GM19452 (cell line): Measurements from ENCODE around the gene SLC6A1.

Source experiments
- ATAC-seq: cut with Tn5 transposase; IDR thresholded peaks from one replicate; pipeline ENCODE4 v1.9.1; 2021; ENCODE audit not compliant: unreplicated experiment

SLC6A1 gene

DNA sequence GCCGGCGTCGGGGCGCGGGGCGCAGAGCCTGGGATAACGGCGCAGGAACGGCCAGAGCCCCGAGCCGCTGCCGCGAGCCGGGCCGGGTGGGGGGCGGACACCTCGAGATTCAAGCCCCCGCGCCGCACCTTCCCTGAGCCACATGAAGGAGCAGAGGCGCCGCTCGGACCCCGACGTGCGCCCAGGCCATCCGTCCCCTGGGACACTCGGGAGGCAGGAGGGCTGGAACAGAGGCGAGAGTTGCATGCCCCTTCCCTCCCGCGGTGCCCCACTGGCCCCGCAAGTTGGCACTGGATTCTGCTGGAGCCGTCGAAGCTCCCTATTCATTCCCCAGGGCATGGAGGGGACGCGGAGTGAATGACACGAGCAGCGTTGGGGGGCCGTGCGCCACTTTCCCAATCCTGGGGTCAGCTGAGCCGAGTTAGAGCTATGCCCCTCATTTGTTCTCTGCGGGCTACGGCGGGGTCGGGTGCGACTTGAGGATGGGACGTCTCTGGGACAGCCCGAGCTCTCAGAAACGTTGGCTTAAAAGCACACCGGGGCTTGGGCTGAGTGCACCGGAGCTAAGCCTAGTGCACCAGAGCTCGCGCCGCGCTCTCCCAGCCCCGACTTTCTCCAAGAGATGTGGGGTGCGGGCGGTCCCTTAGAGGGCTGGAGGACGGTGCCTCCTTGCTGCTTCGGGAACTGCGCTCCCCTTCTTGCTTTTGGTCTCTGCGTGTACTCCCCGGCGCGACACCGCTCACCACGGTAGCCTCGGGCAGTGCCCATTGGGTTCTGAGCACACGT lies 588 bp downstream of the SLC6A1 start:
- ATAC-seq, result no peak

DNA sequence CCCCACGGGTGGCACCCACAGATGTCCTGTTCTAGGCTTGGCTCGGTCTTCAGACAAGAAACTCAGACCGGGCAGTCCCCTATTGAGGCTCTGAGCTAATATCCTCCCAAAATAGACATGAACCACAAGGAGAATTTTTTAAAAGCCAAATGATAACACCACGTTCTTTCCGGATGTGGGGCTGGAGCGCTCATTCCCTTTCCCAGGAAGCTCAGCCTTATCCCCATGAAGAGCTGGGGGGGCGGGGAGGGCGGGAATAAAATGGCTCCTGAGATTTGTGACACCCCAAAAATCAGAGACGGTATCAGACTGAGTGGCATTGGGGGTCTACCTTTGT lies 1.1 kb downstream of the SLC6A1 start:
- ATAC-seq, result no peak

DNA sequence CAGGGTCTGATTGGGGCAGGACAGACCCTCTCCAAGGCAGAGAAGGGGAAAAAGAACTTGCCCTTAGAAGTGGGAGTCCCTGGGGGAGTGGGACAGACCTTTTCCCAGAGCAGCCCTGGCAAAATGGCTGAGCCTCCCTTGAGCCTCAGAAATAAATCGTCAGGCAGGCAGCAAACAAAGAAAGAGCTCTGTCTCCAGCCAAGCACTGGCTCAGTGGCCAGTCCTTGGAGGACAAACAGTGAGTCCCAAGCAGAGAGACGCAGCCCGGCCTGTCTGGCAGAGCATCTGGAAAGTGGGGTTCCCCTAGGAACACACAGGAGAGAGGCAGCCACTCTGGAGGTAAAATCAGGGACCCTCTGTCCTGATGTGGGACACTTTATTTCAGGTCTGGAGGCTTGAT lies 1.8 kb downstream of the SLC6A1 start:
- ATAC-seq, result no peak

DNA sequence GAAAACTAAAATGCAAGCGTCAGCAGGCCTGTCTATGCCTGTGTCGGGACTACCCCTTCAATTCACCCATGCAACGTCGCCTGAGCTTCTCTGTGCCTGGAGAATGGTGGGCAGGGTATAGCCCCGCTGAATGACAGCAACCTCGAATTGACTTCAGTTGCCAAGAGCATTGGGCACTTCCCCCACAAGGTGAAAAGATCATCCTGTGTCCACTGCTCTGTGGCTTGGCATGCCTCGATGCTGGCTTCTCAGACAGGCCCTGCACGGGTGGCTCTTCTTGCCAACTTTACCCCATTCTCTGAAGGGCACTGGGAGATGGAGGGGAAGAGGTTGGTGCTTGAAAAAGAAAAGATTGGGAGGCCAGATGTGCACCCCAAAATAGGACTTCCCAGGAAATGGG lies 3.3 kb downstream of the SLC6A1 start:
- no peak for ATAC-seq

DNA sequence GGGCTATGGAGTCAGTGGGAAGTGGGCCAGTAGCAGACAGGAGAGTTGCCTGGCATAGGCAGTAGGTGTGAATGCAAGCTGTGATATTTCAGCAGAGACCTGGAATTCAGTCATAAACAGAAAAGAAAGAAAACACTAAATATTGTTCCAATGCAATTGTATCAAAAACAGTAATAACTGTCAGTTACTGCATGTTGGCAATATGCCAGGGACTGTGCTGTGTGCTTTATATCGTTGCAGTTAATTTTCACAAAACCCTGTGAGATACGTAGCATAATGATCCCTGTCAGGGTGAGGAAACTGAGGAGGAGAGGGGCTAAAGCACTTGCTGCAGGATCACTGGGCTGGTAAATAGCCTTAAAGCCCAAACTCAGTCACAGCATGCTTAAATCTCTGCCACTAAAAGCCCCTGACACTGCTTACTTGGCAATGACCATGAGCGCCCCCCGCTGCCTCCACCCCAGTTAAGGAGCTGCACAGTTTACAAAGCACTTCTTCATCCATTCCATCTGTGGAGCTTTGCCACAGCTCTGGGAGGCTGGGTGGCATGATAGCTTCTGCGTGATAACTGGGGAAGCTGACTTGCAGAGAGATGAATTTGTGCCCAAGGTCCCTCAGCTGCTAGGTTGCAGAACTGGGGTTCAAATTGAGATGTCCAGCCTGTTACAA lies 3.9 kb downstream of the SLC6A1 start:
- no peak for ATAC-seq

DNA sequence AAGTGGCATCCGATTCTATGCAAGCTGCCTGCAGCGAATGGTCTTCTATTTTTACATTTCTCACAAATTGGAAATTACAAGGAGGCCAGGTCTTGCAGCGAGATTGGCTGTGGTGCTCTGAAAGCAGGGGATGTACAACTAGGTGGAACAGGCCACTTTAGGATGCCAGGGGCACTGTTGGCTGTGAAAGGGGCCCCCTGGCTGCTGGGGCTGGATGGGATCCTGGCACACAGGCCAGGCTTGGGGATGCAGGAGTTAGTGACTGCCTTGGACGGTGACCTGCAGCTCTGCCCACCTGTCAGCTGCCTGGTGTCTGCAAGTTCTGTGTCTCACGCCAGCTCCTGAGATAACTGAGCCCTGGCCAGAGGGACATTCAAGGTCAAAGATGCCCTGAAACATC lies 4.6 kb downstream of the SLC6A1 start:
- no peak for ATAC-seq

DNA sequence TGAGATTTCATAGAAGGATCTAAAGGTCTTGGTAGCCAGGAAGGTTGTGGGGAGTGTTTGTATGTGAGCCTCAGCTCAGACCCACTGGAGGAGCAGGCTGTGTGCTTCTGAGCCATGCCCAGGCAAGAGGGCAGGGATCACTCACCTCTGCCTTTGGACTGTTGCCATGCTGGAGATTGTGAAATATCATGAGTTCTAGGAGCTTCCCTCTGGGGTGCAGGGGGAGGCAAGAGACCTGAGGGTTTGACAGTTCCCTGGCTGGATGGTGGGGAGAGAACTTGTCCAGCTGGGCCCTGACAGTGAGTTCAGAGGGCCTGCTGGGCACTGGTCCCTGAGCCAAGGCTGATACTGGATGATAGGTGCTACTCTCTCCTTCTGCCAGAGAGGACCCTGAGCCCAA lies 6.0 kb downstream of the SLC6A1 start:
- ATAC-seq, result no peak

DNA sequence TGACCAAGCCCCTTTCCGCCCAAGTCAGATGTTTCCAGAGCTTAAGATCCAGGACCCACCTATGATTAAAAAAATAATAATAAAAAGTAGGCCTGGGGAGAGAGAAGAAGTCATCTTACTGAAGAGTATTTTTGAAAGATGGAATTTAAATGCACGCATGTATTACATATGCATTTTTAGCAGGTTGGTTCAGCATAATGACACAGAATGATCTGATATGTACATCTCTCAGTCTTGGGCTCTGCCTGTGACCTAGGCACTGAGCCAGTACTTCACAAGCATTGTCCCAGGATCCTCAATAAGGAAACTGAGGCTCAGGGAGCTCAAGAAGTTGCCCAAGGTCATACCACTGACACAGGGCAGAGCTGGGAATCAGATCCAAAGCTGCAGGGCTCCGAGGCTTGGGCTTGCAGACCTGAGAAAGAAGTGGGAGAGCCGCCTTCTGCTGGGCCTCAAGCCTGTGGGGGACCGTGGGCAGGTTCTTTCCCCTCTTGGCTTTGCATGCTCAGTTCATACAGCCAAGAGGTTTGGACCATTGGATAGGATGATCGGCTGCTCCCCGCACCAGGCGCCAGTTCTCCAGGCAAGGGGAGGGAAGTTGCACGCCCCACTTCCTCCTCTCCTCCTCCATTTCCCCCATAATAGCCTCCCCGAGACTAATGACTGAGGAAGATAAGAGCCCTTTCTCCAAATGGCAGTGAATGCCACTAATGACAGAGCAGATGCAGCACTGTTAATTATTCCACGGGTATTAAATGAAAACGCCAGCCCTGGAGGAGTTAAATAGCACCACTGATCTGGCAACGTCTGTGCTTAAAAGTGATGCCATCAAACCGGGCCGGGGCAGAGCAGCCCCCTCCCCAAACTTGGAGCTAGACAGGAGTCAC lies 6.9 kb downstream of the SLC6A1 start:
- ATAC-seq, result no peak

DNA sequence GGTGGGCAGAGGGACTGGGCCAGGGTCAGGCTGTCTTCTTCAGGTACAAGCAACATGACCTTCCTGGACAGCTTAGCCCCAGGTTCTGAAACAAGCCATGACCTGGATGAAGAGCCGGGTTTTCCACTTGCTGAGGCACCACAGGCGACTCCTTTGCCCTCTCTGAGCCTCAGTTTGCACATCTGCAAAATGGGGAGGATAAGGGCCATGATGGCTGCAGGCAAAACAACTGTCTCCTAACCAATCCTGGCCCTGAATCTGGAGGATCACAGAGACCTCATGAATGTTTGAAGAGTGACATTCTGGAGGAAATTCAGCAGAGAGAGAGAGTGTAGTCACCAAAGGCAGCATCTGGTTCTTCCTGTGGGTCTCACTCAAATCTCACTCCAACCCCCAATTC lies 8.0 kb downstream of the SLC6A1 start:
- no peak for ATAC-seq

DNA sequence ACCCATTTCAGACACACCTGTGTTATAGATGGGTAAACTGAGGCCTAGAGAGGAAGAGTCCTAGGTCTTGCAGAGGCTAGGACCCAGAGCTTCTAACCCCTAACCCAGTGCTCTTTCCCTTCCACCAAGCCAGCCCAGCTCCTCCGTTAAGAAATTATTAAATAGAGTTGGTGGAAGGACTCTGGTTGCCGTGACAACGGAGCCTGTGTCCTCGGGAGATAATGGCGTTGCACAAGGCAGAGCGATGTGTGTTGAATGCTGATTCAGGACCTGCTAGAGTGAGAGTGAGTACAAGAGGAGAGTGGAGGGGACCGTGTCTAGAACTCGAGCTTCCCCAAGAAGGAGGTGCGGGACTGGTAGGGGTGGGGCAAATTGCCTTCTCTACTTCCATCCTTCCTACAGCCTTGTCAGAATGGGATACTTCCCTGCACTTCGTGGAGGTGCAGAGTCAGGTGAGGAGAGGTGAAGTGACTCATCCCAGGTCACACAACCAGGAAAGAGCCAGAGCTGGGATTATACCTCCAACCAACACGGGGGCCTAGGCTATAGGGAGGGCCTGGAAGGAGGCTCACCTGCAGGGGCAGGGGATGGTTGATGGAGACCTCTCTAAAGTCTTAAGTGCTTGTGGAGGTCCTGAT lies 8.6 kb downstream of the SLC6A1 start:
- ATAC-seq, result no peak

DNA sequence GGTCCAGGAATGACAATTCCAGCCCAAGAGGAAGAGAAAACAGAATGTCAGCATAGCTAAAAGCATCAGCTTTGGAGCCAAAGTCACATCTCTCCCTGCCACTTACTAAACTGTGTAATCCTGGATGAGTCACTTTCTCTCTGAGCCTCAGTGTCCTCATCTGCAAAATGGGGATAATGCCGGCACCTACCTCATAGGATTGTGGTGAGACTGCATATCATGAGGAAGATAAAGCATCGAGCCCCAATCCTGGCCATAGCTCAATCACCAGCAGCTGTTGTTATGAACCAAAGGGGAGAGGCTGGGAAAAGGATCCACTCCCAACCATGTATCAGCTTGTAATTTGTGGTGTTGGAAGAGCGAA lies 9.1 kb downstream of the SLC6A1 start:
- ATAC-seq, result no peak

DNA sequence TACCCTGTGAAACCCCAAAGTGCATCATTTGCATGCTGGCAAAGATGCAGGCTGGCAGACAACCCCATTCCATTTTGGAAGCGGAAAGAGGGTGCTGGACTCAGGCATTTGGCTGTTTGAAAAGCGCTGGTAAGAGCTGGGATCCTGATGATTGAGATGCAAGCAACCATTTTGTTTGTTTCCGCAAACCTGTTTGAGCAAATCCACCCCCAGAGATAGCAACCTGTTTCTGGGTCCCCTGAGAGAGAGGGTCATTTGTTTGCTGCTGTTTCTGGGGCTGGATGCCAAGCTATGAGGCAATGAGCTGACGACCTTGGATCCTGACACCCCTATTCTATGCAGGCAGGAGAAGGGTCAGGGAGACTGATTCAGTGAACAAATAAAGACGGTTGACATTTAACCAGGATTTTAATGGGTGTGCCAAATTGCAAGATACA lies 9.8 kb downstream of the SLC6A1 start:
- ATAC-seq, result no peak

DNA sequence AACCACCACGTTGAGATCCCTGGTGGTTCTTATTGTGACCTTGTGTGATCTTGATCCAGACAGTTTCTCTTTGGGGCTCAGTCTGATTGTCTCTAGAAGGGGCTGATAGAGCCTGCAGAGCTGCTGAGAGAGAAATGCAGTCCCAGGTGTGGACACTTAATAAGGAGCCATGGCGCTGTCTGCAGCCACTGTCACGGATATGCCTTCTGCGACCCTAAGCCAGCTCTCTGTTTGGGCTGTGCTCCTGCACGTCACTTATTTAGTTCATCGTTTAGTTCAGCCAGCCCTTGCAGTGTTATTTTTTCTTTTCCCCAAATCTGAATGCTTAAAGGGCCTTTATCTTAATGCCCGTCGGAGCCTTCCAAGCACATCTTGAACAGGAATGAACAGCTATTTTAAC lies 12.0 kb downstream of the SLC6A1 start:
- no peak for ATAC-seq

DNA sequence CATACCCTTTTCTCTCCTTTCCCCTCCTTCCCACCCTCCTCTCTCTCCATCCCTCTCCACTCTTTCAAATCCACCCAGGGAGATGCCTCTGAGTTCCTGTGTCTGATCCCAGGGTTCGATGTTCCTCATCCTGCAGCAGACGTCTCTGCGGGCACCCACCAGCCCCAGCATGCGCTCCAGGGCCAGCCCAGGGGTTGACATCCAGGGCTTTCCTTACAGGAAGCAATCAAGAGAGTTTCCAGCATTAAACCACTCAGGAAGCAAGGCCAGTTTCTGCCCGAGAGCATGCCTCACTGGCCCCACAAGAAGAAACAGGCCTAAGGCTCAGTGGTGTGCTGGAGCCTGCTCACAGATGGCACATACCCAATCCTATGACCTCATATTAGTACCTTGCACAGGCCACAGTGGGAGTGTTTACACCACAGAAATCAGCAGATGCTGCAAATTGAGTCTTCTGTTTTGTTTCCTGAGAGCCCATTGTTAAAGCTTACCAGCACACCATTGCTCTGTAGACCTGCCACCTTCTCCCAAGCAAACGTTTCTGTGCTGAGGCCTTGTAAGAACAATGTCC lies 13.2 kb downstream of the SLC6A1 start:
- ATAC-seq, result no peak

DNA sequence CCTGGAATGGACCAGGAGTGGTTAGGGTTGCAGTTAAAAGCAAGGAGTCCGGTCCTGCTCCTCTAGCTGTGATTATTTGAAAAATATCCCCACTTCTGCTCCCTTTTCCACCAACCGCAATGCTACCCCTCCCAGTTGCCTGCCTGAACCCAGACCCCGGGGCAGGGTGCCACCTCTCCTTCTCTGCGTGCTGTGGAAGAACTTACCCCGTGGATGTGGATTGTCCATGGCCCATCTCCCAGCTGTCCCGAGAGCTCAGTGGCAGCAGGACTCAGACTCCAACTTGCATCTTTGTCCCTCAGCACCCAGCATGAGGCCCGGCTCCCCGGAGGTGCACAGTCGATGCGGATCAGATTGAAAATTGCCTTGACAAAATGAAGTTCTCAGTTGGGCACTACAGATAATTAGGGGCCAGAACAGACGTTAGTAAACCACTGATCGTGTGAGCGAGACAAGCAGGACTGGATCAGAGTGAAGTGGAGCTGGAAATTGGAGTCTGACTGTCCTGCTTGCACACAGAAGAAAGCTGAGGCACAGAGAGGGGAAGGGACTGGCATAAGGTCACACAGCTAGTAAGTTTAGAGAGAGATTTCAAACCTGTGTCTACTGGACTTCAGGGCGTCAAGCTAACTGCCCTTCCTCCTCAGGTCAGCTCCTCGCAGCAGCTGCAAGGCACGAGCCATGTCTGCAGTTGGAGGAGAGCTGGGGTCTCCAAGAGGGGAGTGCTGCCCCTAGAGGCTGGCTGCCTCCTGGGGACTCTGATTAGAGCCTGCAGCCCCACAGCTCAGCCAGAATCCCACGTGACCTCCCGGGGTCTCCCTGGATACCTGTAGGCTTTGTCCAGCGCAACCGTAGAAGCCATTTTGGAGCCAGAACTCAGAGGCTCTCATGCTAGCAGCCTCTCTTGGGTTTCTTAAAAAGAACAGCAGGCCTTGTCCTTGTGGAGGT lies 14.7 kb downstream of the SLC6A1 start:
- ATAC-seq, result no peak

DNA sequence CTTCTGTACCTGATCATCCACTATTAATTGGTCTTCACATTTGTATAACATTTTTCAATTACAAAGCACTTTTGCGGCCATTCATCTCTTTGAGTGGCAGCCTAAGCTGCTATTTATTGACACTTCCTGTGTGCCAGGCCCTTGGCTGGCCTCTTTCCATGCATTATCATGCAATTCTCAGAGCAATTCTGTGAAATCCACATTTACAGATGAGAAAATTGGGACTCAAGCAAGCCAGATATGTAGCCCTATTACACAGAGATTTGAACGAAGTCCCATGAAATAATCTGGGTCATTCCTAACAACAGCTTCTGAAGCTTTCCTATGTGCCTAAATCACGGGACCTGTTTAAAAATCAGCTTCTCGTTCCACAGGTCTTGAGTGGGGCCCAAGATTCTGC lies 17.4 kb downstream of the SLC6A1 start:
- no peak for ATAC-seq

DNA sequence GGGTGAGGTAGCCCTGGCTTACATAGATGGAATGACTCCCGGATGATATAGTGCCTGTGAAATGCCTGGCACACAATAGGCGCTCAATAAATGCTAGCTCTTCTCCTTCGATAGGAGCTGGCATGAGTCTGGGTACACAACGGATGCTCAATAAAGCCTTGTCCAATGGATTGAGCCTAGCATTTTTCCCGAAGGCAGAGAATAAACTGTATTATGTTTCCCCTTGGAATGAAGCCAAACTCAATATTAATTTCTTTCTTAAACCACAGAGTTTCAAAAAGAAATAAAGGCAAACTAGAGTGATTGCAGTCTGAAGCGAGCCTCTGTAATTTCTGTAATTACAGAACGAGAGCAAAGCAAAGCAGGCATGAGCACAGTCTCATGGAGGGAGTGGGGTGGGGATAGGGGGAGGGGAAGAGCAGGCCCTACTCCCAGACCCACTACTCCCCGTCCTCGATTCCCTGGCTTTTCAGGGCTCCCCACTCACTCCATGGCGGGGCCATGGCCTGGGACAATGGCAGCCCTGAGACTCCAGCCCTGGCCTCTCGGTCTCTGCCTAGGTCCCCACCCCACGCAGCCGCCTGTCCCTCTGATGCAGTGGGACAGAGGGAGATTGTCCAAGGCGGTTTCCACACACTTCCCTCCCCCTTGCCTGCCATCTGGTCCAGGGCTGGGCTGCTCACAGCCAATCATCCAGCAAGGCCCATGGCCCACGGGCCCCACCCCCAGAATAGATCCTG lies 18.0 kb downstream of the SLC6A1 start:
- ATAC-seq, result no peak

DNA sequence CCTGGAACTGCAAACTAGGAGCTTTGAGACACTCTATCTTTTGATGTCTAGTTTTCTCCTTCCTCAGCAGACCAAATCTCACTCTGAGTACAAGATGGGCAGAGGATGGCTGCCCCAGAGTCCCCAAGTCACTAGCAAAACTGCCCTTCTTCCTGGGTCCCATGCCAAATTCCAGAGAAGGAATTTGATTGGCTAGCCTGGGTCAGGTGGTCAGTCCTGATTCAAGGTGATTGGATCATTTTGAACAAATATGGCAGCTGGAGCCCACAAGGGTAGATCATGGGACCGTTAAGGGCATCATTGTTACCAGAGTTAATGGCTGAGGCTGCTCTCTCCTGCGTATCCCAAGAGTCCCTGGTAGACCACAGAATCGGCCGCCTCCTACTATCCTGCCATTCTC lies 21.7 kb downstream of the SLC6A1 start:
- ATAC-seq, result no peak

DNA sequence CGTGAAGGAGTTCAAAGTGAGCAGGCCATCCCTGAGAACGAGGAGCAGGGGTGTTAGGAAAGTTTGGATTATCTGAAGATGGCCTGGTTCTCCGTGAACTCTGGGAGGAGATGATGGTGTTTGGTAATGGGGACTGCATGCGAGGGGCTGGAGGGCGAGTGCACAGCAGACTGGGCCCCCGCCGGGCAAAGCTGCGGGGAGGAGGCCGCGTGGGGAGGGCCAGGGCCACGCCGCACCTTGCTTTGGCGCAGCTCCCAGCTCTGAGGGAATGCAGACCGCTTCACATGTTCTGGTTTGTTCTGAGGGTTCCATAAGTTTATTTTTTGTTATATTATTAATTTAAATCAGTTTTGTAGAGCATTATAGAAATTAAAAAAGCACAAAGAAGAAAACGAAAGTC lies 22.2 kb downstream of the SLC6A1 start:
- ATAC-seq, result no peak
